Endometrial microvascular endothelial cells (primary cell): Measurements from ENCODE around the gene RPS6KB2. TPM values are rescaled to one million over a fixed set of nuclear protein-coding genes. Genes with fewer than 3 reads are reported as not detected.
"Not testable (repeated sequence)": the region's sequence is repeated elsewhere in the genome, so short reads cannot be mapped to it uniquely, and the experiment has no call there.

Experiments
- in situ Hi-C: cut with HindIII; loops from 2 replicates; pipeline ENCODE4 v1.10.0; 2017; ENCODE audit warnings: low sequenced_read_pairs, low pct_unique_long_range_greater_than_20kb; ENCODE audit errors: inconsistent ontology term
- total RNA-seq: library from RNA; depleted of rRNA; stranded (reverse); fragments of >200 nt; gene quantifications from one replicate; pipeline ENCODE4 v1.2.3, GENCODE V29; 2015; ENCODE audit errors: inconsistent ontology term

Gene RPS6KB2
- total RNA-seq, 1 donor from 2014 or later = 65.8 TPM

- in situ Hi-C loops = no loop called here
Measured at GRCh38 chr11:67421430-67422031, 6.8 kb upstream of the RPS6KB2 start.

- in situ Hi-C loops = no loop called here
Measured at GRCh38 chr11:67422891-67423290, 5.4 kb upstream of the RPS6KB2 start.

GRCh38 chr11:67423466-67423865, 4.8 kb upstream of the RPS6KB2 start:
- in situ Hi-C loops = no loop called here

GRCh38 chr11:67423891-67424613, 4.2 kb upstream of the RPS6KB2 start:
- in situ Hi-C loops = no loop called here

- in situ Hi-C loops = not testable (repeated sequence)
Measured at GRCh38 chr11:67427364-67427859, 882 bp upstream of the RPS6KB2 start.

- in situ Hi-C loops = no loop called here
Measured at GRCh38 chr11:67429038-67429668, 859 bp downstream of the RPS6KB2 start.

- in situ Hi-C loops = no loop called here
Measured at GRCh38 chr11:67429722-67430121, 1.4 kb downstream of the RPS6KB2 start.

GRCh38 chr11:67431346-67432249, 3.3 kb downstream of the RPS6KB2 start:
- in situ Hi-C loops = no loop called here

GRCh38 chr11:67432655-67433349, 4.5 kb downstream of the RPS6KB2 start:
- in situ Hi-C loops = no loop called here

- in situ Hi-C loops = no loop called here
Measured at GRCh38 chr11:67433536-67434394, 5.5 kb downstream of the RPS6KB2 start.

GRCh38 chr11:67434395-67434881, 6.1 kb downstream of the RPS6KB2 start:
- in situ Hi-C loops = no loop called here

GRCh38 chr11:67435031-67435726, 6.9 kb downstream of the RPS6KB2 start:
- in situ Hi-C loops = no loop called here

GRCh38 chr11:67435727-67436458, 7.6 kb downstream of the RPS6KB2 start:
- in situ Hi-C loops = no loop called here

GRCh38 chr11:67436459-67437081, 8.3 kb downstream of the RPS6KB2 start:
- in situ Hi-C loops = no loop called here

GRCh38 chr11:67437082-67437808, 9.0 kb downstream of the RPS6KB2 start, which contains the start of gene PTPRCAP:
Gene PTPRCAP (minus strand): TSS chr11:67437682. CDS start chr11:67437619, 63 bp downstream.
- in situ Hi-C loops = no loop called here
